ENCODE measurements around the gene ZAP70.

DNA sequence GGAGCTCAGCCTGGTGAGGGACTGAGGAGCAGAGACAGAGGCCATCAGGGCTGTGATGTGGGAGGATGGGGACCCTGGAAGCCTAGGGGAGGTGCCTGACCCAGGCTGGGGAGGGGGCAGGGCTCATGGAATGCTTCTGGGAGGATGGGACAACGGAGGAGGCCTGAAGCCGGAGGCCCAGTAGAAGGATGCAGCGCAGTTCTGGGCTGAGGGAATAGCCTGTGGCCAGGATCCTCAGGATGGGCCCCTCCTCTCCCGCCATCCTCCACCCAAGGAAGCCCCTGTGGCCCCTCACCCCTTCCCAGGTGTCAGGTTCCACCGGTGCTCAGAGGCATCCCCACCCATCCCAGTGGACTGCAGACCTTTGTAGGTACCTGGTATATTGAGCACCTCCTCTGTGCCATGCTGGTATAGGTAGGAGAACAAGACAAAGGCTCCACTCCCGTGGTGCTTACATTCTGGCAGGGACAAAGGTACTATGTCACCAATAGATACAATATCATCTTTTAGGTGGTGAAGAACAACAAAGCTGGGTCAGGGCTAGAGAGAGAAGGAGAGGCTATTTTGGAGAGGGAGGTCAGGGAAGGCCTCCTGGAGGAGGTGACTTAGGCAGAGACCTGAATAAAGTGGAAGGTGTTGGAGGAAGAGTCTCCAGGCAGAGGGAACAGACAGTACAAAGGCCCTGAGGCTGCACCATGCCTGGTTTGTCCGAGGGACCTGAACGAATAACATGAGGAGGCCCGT is 2.7 kb downstream of the ZAP70 start:
- TF ChIP-seq EZH2 (IDR thresholded peaks at IDR 0.05; ENCODE audit: insufficient read depth, poor library complexity, severe bottlenecking) (no peak), EZH2phosphoT487 (IDR thresholded peaks at IDR 0.05; ENCODE audit: insufficient read depth, low read depth) (no peak)

Measured in GM23248 (cell line).